SH-SY5Y (cell line): ENCODE data around the gene SLC6A2.

Experiments
- GATA2 ChIP-seq: IDR thresholded peaks from 2 replicates; pipeline ENCODE4 v1.6.1; 2011; ENCODE audit warnings: mild to moderate bottlenecking, low read depth, low read length
- GATA3 ChIP-seq: IDR thresholded peaks from 2 replicates; pipeline ENCODE4 v1.6.1; 2011; ENCODE audit warnings: low read depth, mild to moderate bottlenecking, low read length, moderate library complexity

DNA sequence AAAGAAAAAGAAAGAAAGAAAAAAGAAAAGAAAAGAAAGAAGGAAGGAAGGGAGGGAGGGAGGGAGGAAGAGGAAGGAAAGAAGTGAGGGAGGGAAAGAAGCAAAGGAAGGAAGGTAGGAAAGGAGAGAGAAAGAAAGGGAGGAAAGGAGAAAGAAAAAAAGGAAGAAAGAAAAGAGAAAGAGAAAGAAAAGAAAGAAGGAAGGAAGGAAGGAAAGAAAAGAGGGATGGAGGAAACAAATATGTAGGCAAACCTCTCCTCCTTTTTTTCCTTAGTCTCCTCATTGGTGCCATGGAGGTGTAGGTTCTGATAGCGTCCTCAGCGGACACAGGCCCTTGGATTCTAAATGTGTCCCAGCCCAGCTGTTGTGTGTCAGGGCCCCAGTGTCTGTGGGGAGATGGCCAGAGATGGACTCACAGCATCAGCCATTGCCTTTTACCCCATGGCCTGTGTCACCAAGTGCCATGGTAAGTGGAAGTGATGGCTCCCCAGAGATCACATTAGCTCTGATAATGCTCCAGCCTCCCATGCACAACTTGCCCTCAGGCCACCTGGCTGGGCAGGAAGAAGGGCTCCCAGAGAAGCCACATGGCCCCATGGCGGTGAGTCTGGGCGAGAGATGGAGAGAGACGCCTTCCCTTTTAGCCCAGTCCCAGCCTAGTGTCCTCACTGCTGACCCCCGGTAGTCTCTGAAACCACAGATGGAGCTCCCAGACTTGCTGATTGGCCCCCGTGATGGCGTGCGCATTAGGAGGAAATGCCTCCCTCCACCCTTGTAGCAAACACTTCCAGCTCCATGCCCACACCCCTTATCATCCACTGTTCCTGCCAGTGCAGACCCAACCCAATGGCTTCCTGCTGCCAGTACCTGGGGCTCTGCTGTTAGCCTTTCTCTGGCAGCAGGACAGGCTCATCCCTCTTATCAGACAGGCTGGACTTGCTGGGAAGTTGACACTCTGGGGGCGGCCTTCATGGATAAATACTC, 3.7 kb upstream of the SLC6A2 start:
- TF ChIP-seq GATA2: peak; percentile 82
- 0 out of 2 replicates have a peak, but pooled peaks have one; percentile 54 for TF ChIP-seq GATA3
